ENCODE results near the gene ODAD2.

- TF ChIP-seq, protein P1, sequence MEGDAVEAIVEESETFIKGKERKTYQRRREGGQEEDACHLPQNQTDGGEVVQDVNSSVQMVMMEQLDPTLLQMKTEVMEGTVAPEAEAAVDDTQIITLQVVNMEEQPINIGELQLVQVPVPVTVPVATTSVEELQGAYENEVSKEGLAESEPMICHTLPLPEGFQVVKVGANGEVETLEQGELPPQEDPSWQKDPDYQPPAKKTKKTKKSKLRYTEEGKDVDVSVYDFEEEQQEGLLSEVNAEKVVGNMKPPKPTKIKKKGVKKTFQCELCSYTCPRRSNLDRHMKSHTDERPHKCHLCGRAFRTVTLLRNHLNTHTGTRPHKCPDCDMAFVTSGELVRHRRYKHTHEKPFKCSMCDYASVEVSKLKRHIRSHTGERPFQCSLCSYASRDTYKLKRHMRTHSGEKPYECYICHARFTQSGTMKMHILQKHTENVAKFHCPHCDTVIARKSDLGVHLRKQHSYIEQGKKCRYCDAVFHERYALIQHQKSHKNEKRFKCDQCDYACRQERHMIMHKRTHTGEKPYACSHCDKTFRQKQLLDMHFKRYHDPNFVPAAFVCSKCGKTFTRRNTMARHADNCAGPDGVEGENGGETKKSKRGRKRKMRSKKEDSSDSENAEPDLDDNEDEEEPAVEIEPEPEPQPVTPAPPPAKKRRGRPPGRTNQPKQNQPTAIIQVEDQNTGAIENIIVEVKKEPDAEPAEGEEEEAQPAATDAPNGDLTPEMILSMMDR (IDR thresholded peaks at IDR 0.05) = no peak
- TF ChIP-seq EZH2 (IDR thresholded peaks at IDR 0.05; ENCODE audit: borderline replicate concordance, insufficient read depth, low read depth, low read length, poor library complexity, severe bottlenecking) = no peak
Measured at GRCh38 chr10:28020993-28021982, 22.4 kb upstream of the ODAD2 start.

All from B cell (primary cell).